Esophagus muscularis mucosa (tissue), 4 donors: ENCODE results near the gene CCBE1. TPM values are rescaled to one million over a fixed set of nuclear protein-coding genes. Genes with fewer than 3 reads are reported as not detected.

Experiments used
- DNase-seq: peaks from one replicate; pipeline ENCODE4 v3.0.0-alpha.2; 2017; ENCODE audit errors: extremely low spot score
- H3K27ac ChIP-seq, 4 donors: fragments of 200-600 bp; sonication (generic); replicated peaks in 1 of 4; 1 replicate in 3 of 4; 2 replicates in 1 of 4; pipeline ENCODE4 v1.5.1; 2016 to 2019; ENCODE audit warnings: mild to moderate bottlenecking in 1 of 4
- H3K27me3 ChIP-seq, 4 donors: fragments of 200-600 bp; sonication (generic); one replicate each; pipeline versions ENCODE4 v1.5.1 to v1.6.0; 2016 to 2019
- H3K36me3 ChIP-seq, 4 donors: fragments of 200-600 bp; sonication (generic); one replicate each; pipeline ENCODE4 v1.5.1; 2016 to 2019
- H3K4me1 ChIP-seq, 4 donors: fragments of 200-600 bp; sonication (generic); one replicate each; pipeline ENCODE4 v1.5.1; 2016 to 2019
- H3K4me3 ChIP-seq, 4 donors: fragments of 200-600 bp; sonication (generic); 1 replicate in 2 of 4; 2 replicates in 2 of 4; pipeline ENCODE4 v1.5.1; 2016 to 2019; ENCODE audit warnings: mild to moderate bottlenecking in 4 of 4, moderate library complexity in 1 of 4
- H3K9me3 ChIP-seq, 4 donors: fragments of 200-600 bp; sonication (generic); 1 replicate in 3 of 4; 2 replicates in 1 of 4; pipeline ENCODE4 v1.5.1; 2016 to 2019
- CTCF ChIP-seq, 3 experiments: fragments of 200-600 bp in 2 of 3; fragments of 450-650 bp in 1 of 3; sonication (generic) in 2 of 3; IDR thresholded peaks; one replicate each; pipeline ENCODE4 v1.5.1; 2017 to 2019; ENCODE audit warnings: antibody characterized with exemption in 3 of 3, mild to moderate bottlenecking in 2 of 3, moderate library complexity in 1 of 3
- EP300 ChIP-seq: sonication (generic); formaldehyde crosslinking; IDR thresholded peaks from one replicate; pipeline ENCODE4 v1.6.1; 2017; ENCODE audit warnings: antibody characterized with exemption
- POLR2A ChIP-seq: fragments of 450-650 bp; IDR thresholded peaks from one replicate; pipeline ENCODE4 v1.6.1; 2017; ENCODE audit warnings: antibody characterized with exemption, moderate library complexity, mild to moderate bottlenecking, low read depth
- POLR2AphosphoS5 ChIP-seq, 2 donors: sonication (generic); formaldehyde crosslinking; IDR thresholded peaks; one replicate each; pipeline ENCODE4 v1.6.1; 2017; ENCODE audit warnings: antibody characterized with exemption in 2 of 2
- WGBS: methylation state at CpG from one replicate; pipeline ENCODE4 v1.1.5; 2018; 5-methylcytosine and 5-hydroxymethylcytosine counted together
- intact Hi-C: fragments of 100-400 bp; cut with DNase I; formaldehyde crosslinking; loops from one replicate; pipeline ENCODE4 v1.15.1; 2023
- total RNA-seq, 4 donors: library from RNA; depleted of rRNA; stranded (reverse); fragments of >200 nt; gene quantifications; one replicate each; pipeline versions ENCODE4 v1.1.0 to v1.2.1, GENCODE V29; 2016

Gene CCBE1
- total RNA-seq, 4 donors from 2014 or later, result 1.6 to 11.1 (median 2.7) TPM

- no peak for DNase-seq
- H3K4me3 ChIP-seq, result no peak overlapping the region
- no peaks in the 10 kb centered on the region for H3K27me3 ChIP-seq
- WGBS, result 100% methylated on average over 2 of the region's 2 CpGs
- no peaks in the 10 kb centered on the region for H3K36me3 ChIP-seq
- H3K4me1 ChIP-seq, result peaks cover 0 to 4% (median 0%) of the 10 kb centered on the region in 4 donors
- no peak for TF ChIP-seq CTCF (IDR thresholded peaks at IDR 0.05)
- intact Hi-C loops, result no loop called here
- no peak overlapping the region for H3K27ac ChIP-seq
- H3K9me3 ChIP-seq, result no peaks in the 10 kb centered on the region
These were observed 208.3 kb downstream of the CCBE1 start for GRCh38 chr18:59488899-59489298.

- intact Hi-C loops, result no loop called here
These were observed 211.8 kb downstream of the CCBE1 start for GRCh38 chr18:59485382-59485781.

DNA sequence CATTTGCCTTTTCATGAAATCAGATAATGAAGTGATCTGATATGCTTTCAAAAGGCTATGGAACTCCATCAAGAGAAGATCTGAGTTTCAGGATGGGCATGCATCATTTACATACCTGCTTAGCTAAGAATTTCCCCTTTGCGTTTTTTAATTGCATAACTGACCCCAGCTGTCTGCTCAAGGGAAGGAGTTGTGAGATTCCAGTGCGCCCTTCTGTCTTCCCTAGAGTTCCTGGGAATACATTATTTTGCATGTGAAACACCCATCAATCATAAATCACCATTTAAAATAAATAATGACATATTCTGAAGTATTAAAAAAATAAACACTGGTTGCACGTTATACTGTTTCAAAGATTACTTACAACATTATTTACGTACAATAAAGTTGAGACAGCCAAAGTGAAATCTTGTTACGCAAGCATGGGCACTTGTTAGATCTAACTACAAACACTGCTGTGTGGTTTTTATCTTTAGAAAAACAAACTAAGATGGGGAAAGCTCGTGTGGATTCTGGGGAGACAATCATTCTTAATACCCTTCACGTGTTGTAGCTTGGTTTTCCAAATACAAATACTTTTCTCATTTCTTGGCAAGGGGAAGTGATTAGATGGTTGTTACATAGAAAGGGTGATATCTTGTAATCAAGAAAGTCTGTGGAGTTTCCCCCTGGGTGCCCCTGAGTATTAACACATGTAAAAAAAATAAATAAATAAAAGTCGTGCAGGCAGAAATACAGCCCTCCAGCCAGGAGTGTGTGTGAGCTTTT lies 212.5 kb downstream of the CCBE1 start:
- DNase-seq, result no peak
- Histone ChIP-seq H3K27me3 (no peaks in the 10 kb centered on the region), H3K9me3 (no peaks in the 10 kb centered on the region), H3K27ac (no peak overlapping the region), H3K4me1 (peaks cover 0 to 4% (median 0%) of the 10 kb centered on the region in 4 donors), H3K4me3 (no peak overlapping the region), H3K36me3 (no peaks in the 10 kb centered on the region)
- intact Hi-C loops, result no loop called here
- 36% methylated on average over 8 of the region's 8 CpGs for WGBS
- no peak for TF ChIP-seq EP300
- TF ChIP-seq POLR2AphosphoS5 (IDR thresholded peaks at IDR 0.05), result no peak
- TF ChIP-seq CTCF (IDR thresholded peaks at IDR 0.05), result no peak
- TF ChIP-seq POLR2A, result no peak

More at GRCh38 chr18:59485382-59485781, 211.8 kb downstream of the CCBE1 start:
- H3K4me1 ChIP-seq, result peaks cover 0 to 4% (median 0%) of the 10 kb centered on the region in 4 donors
- TF ChIP-seq POLR2A (no peak), POLR2AphosphoS5 (IDR thresholded peaks at IDR 0.05) (no peak), EP300 (no peak), CTCF (IDR thresholded peaks at IDR 0.05) (no peak)
- no peaks in the 10 kb centered on the region for H3K36me3 ChIP-seq
- no peak for DNase-seq
- H3K9me3 ChIP-seq, result no peaks in the 10 kb centered on the region
- 97% methylated on average over 5 of the region's 5 CpGs for WGBS
- no peak overlapping the region for H3K4me3 ChIP-seq
- no peak overlapping the region for H3K27ac ChIP-seq
- H3K27me3 ChIP-seq, result no peaks in the 10 kb centered on the region

GRCh38 chr18:59484131-59484530 lies 213.1 kb downstream of the CCBE1 start:
- TF ChIP-seq POLR2A (no peak), POLR2AphosphoS5 (IDR thresholded peaks at IDR 0.05) (no peak), EP300 (no peak), CTCF (IDR thresholded peaks at IDR 0.05) (no peak)
- no peak overlapping the region for H3K27ac ChIP-seq
- DNase-seq, result no peak
- no peaks in the 10 kb centered on the region for H3K36me3 ChIP-seq
- intact Hi-C loops, result no loop called here
- no peak overlapping the region for H3K4me3 ChIP-seq
- no peaks in the 10 kb centered on the region for H3K27me3 ChIP-seq
- H3K9me3 ChIP-seq, result no peaks in the 10 kb centered on the region
- WGBS, result 60% methylated on average over 4 of the region's 4 CpGs
- peaks cover 0 to 4% (median 0%) of the 10 kb centered on the region in 4 donors for H3K4me1 ChIP-seq

GRCh38 chr18:59481436-59481835 lies 215.8 kb downstream of the CCBE1 start:
- H3K27ac ChIP-seq, result no peak overlapping the region
- no peak for DNase-seq
- no peak for TF ChIP-seq EP300
- 74% methylated on average over 3 of the region's 3 CpGs for WGBS
- no peaks in the 10 kb centered on the region for H3K27me3 ChIP-seq
- intact Hi-C loops, result no loop called here
- no peaks in the 10 kb centered on the region for H3K36me3 ChIP-seq
- peaks cover 0 to 4% (median 0%) of the 10 kb centered on the region in 4 donors for H3K4me1 ChIP-seq
- no peaks in the 10 kb centered on the region for H3K9me3 ChIP-seq
- no peak overlapping the region for H3K4me3 ChIP-seq
